ENCODE data around the gene ZNF628. TPM values are rescaled to one million over a fixed set of nuclear protein-coding genes. Genes with fewer than 3 reads are reported as not detected.

The ZNF628 gene
- total RNA-seq, 4 donors from 2014 or later: 7.4 to 22.3 (median 14.1) TPM

- H3K36me3 ChIP-seq: no peaks in the 10 kb centered on the region
- H3K9me3 ChIP-seq: no peaks in the 10 kb centered on the region
- H3K4me3 ChIP-seq: no peak overlapping the region
- H3K4me1 ChIP-seq: no peaks in the 10 kb centered on the region
- H3K27ac ChIP-seq: no peak overlapping the region
- no peak for TF ChIP-seq CTCF (IDR thresholded peaks at IDR 0.05 in 4 of 5, conservative IDR thresholded peaks at IDR 0.05 in 1 of 5)
- TF ChIP-seq POLR2A (IDR thresholded peaks at IDR 0.05): no peak
- DNase-seq (no peak), ATAC-seq (no peak)
- intact Hi-C loops (cut with DNase I; ENCODE audit: low total_unique reads) (no loop called here), in situ Hi-C loops (cut with MboI; ENCODE audit: low sequenced_read_pairs in 4 of 4) (loop anchor here in 1 of 4 donors (10.0 kb wide), 1 partner anchor 358 kb away; the partner anchor contains the start of gene TNNT1)
- peaks cover 0 to 16% (median 14%) of the 10 kb centered on the region in 3 donors for H3K27me3 ChIP-seq
These were observed 26.0 kb downstream of the ZNF628 start for GRCh38 chr19:55502197-55502952.

DNA sequence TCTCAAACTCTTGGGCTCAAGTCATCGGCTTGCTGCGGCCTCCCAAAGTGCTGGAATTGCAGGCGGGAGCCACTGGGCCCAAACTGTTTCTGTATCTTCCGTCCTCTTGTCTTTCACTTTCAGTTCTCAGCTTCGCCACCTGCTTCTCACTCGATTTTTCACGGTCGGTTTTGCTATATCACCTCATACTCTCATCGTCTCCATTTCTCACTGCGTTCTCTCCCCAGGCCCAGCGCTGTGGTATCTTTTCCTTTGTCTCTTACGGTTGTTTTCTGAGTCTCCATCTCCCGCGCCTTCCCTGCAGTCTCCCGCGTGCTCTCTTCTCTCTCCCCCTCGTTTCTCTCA lies 26.7 kb downstream of the ZNF628 start:
- Histone ChIP-seq H3K36me3 (no peaks in the 10 kb centered on the region), H3K4me1 (no peaks in the 10 kb centered on the region), H3K9me3 (no peaks in the 10 kb centered on the region), H3K4me3 (peak overlapping the region in 1 of 4 donors; percentile 55), H3K27me3 (peaks cover 0 to 16% (median 14%) of the 10 kb centered on the region in 3 donors), H3K27ac (no peak overlapping the region)
- TF ChIP-seq POLR2A (IDR thresholded peaks at IDR 0.05): no peak
- no peak for TF ChIP-seq CTCF (IDR thresholded peaks at IDR 0.05 in 4 of 5, conservative IDR thresholded peaks at IDR 0.05 in 1 of 5)
- in situ Hi-C loops (cut with MboI; ENCODE audit: low sequenced_read_pairs in 4 of 4): loop anchor here in 1 of 4 donors (10.0 kb wide), 1 partner anchor 358 kb away; the partner anchor contains the start of gene TNNT1
- intact Hi-C loops (cut with DNase I; ENCODE audit: low total_unique reads): no loop called here
- ATAC-seq (no peak), DNase-seq (no peak)

DNA sequence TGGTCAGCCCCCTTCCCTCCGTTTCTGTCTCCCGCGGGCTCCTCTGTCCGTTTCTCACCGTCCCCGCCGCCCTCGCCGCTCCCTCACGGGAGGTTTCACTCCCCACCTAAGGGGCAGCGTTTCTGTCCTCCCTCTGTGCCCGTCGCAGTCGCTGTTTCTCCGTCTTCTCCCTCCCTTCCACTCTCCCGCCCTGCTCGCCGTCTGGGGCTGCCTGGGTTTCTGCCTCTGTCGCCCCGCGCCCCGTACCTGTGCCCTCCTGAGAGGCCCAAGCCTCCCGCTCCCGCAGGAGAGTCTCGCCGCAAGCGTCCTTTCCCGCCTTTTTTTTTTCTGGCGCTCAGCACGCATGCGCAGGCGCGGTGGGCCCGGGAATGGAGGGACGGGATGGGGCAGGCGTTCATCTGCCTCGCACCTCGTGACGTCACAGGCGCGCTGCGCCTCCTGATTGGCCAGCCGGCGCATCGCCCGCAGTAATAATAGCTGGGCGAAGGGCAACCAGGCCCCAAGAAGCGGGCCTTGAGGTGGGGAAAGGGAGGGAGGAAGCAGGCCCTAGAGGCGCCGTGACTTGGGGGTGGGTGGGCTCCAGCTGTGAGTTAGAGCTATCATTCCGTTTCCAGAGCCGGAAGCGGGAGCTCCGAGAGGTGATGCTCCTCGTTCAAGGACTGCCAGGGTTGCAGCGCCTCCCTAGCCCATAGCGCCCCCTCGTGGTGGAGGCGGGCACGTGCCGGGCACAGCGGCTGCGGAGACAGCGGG lies 27.3 kb downstream of the ZNF628 start:
- DNase-seq (peak; percentile 71 to 81), ATAC-seq (peak; percentile 94 to 97)
- Histone ChIP-seq H3K27me3 (peaks cover 0 to 16% (median 14%) of the 10 kb centered on the region in 3 donors), H3K4me3 (peak overlapping the region; percentile 38 to 66 (median 47)), H3K9me3 (no peaks in the 10 kb centered on the region), H3K36me3 (no peaks in the 10 kb centered on the region), H3K27ac (peak overlapping the region; percentile 10 to 77 (median 51)), H3K4me1 (no peaks in the 10 kb centered on the region)
- intact Hi-C loops (cut with DNase I; ENCODE audit: low total_unique reads) (loop anchor here (1.0 to 2.0 kb wide), 2 partner anchors 36 to 211 kb away; no protein-coding TSS in a partner anchor), in situ Hi-C loops (cut with MboI; ENCODE audit: low sequenced_read_pairs in 4 of 4) (loop anchor here in 1 of 4 donors (10.0 kb wide), 1 partner anchor 359 kb away; the partner anchor contains the start of gene TNNT1)
- TF ChIP-seq CTCF (IDR thresholded peaks at IDR 0.05 in 4 of 5, conservative IDR thresholded peaks at IDR 0.05 in 1 of 5) (peak; percentile 88 to 98 (median 96)), POLR2A (IDR thresholded peaks at IDR 0.05) (no peak)

GRCh38 chr19:55504252-55504603 lies 27.8 kb downstream of the ZNF628 start:
- no peak for ATAC-seq
- in situ Hi-C loops (cut with MboI; ENCODE audit: low sequenced_read_pairs in 4 of 4): loop anchor here in 1 of 4 donors (10.0 kb wide), 1 partner anchor 359 kb away; the partner anchor contains the start of gene TNNT1

More at GRCh38 chr19:55504252-55504603, 27.8 kb downstream of the ZNF628 start:
- H3K27ac ChIP-seq: peak overlapping the region in 1 of 4 donors; percentile 70
- H3K27me3 ChIP-seq: peaks cover 0 to 16% (median 14%) of the 10 kb centered on the region in 3 donors
- no peaks in the 10 kb centered on the region for H3K4me1 ChIP-seq
- H3K36me3 ChIP-seq: no peaks in the 10 kb centered on the region
- no peaks in the 10 kb centered on the region for H3K9me3 ChIP-seq
- peak overlapping the region in 3 of 4 donors; percentile 39 to 66 (median 55) for H3K4me3 ChIP-seq
- TF ChIP-seq CTCF (IDR thresholded peaks at IDR 0.05 in 4 of 5, conservative IDR thresholded peaks at IDR 0.05 in 1 of 5) (peak in 1 of 5 experiments; percentile 10), POLR2A (IDR thresholded peaks at IDR 0.05) (no peak)
- no peak for DNase-seq
- intact Hi-C loops (cut with DNase I; ENCODE audit: low total_unique reads): loop anchor here (1.0 to 2.0 kb wide), 2 partner anchors 37 to 211 kb away; no protein-coding TSS in a partner anchor

Measured in gastrocnemius medialis (tissue), 4 donors.